H1 (cell line): ENCODE results near the gene NUB1. TPM values are rescaled to one million over a fixed set of nuclear protein-coding genes. Genes with fewer than 3 reads are reported as not detected.

Experiments used
- CTCF ChIA-PET: fragments of 300-600 bp; sonication (Branson Sonifier 250); formaldehyde crosslinking; loops from one replicate; lab custom pipeline; 2021; ENCODE audit not compliant: partially characterized antibody; lab: Charles Lee
- POLR2A ChIA-PET: fragments of 300-600 bp; sonication (Branson Sonifier 250); formaldehyde crosslinking; loops from one replicate; lab custom pipeline; 2021; ENCODE audit warnings: inconsistent platforms; ENCODE audit not compliant: partially characterized antibody; lab: Charles Lee
- DNase-seq, 2 experiments: peaks; one replicate each; pipeline versions ENCODE4 v3.0.0 to v3.0.0-alpha.2; 2010 to 2022; ENCODE audit warnings: low spot score in 2 of 2, low read depth in 1 of 2, mixed read lengths in 1 of 2
- FAIRE-seq: peaks from 2 replicates; lab custom pipeline; 2011; peaks lifted over from hg19 to GRCh38; lab: Jason Lieb, UNC
- H2AFZ ChIP-seq: 2 replicates; pipeline ENCODE4 v1.8.1; 2012; ENCODE audit warnings: low read length, inconsistent platforms
- H2AK5ac ChIP-seq: 2 replicates; pipeline ENCODE4 v1.6.1; 2013; ENCODE audit warnings: low read depth, low read length
- H2BK120ac ChIP-seq: replicated peaks from 2 replicates; pipeline ENCODE3; 2013; ENCODE audit warnings: low read depth, low read length, inconsistent platforms
- H2BK12ac ChIP-seq: 2 replicates; pipeline ENCODE4 v1.6.1; 2013; ENCODE audit warnings: low read depth, low read length
- H2BK15ac ChIP-seq: 2 replicates; pipeline ENCODE4 v1.6.1; 2013; ENCODE audit warnings: low read length
- H2BK20ac ChIP-seq: 2 replicates; pipeline ENCODE4 v1.6.1; 2013; ENCODE audit warnings: low read length
- H2BK5ac ChIP-seq: 2 replicates; pipeline ENCODE4 v1.6.1; 2013; ENCODE audit warnings: low read depth, low read length
- H3K14ac ChIP-seq: 2 replicates; pipeline ENCODE4 v1.6.1; 2013; ENCODE audit warnings: inconsistent platforms; ENCODE audit not compliant: insufficient read length
- H3K18ac ChIP-seq: 2 replicates; pipeline ENCODE4 v1.6.1; 2013; ENCODE audit warnings: low read length; ENCODE audit errors: extremely low read depth
- H3K23ac ChIP-seq: 2 replicates; pipeline ENCODE4 v1.6.1; 2013; ENCODE audit warnings: inconsistent platforms; ENCODE audit not compliant: insufficient read length
- H3K23me2 ChIP-seq: 2 replicates; pipeline ENCODE4 v1.6.1; 2013; ENCODE audit warnings: low read depth, low read length
- H3K27ac ChIP-seq: 2 replicates; pipeline ENCODE4 v1.6.1; 2011; ENCODE audit warnings: low read depth, low read length, inconsistent platforms
- H3K27me3 ChIP-seq, 4 experiments: replicated peaks in 1 of 4; 1 replicate in 1 of 4; 2 replicates in 3 of 4; pipeline versions ENCODE4 v1.6.1 to v1.8.1; 2011 to 2013; ENCODE audit warnings: low read length in 3 of 4, mild to moderate bottlenecking in 3 of 4, inconsistent platforms in 2 of 4, mixed read lengths in 2 of 4, moderate library complexity in 1 of 4; ENCODE audit not compliant: control insufficient read depth in 3 of 4, insufficient read depth in 3 of 4; ENCODE audit errors: extremely low read depth in 1 of 4
- H3K36me3 ChIP-seq, 4 experiments: 2 replicates each; pipeline versions ENCODE4 v1.6.1 to v1.8.1; 2011 to 2013; ENCODE audit warnings: mild to moderate bottlenecking in 4 of 4, low read length in 3 of 4, moderate library complexity in 2 of 4, control low read depth in 1 of 4, inconsistent platforms in 1 of 4; ENCODE audit not compliant: insufficient read depth in 4 of 4, control insufficient read depth in 2 of 4
- H3K4ac ChIP-seq: replicated peaks from 2 replicates; pipeline ENCODE3; 2013; ENCODE audit warnings: low read length, low read depth, mixed read lengths, inconsistent platforms; ENCODE audit not compliant: insufficient read length
- H3K4me1 ChIP-seq, 4 experiments: replicated peaks in 1 of 4; 1 replicate in 1 of 4; 2 replicates in 3 of 4; pipeline versions ENCODE4 v1.6.1 to v1.8.1; 2011 to 2013; ENCODE audit warnings: low read length in 3 of 4, inconsistent platforms in 2 of 4, mixed read lengths in 1 of 4; ENCODE audit not compliant: insufficient read depth in 4 of 4, control insufficient read depth in 3 of 4
- H3K4me2 ChIP-seq, 2 experiments: 2 replicates each; pipeline versions ENCODE4 v1.6.1 to v1.8.1; 2011 to 2013; ENCODE audit warnings: low read depth in 2 of 2, low read length in 2 of 2, control low read depth in 1 of 2, inconsistent platforms in 1 of 2, mild to moderate bottlenecking in 1 of 2; ENCODE audit not compliant: insufficient read depth in 1 of 2
- H3K4me3 ChIP-seq, 4 experiments: fragments of 200-600, 300-600 bp in 1 of 4; sonication (generic), shearing (Covaris generic), sonication (Bioruptor Twin) in 1 of 4; 2 replicates each; pipeline versions ENCODE4 v1.5.1 to v1.8.1; 2011 to 2016; ENCODE audit warnings: low read length in 4 of 4, low read depth in 3 of 4, control low read depth in 2 of 4, inconsistent platforms in 2 of 4, mild to moderate bottlenecking in 2 of 4, mixed read lengths in 1 of 4, moderate library complexity in 1 of 4; ENCODE audit not compliant: insufficient read depth in 2 of 4; ENCODE audit errors: extremely low read depth in 1 of 4
- H3K56ac ChIP-seq: replicated peaks from 2 replicates; pipeline ENCODE3; 2013; ENCODE audit warnings: low read depth, mild to moderate bottlenecking, mixed read lengths, low read length, inconsistent platforms; ENCODE audit not compliant: insufficient read length
- H3K79me1 ChIP-seq: 2 replicates; pipeline ENCODE4 v1.6.1; 2013; ENCODE audit warnings: low read depth, low read length, control low read depth
- H3K79me2 ChIP-seq, 2 experiments: 2 replicates each; pipeline versions ENCODE4 v1.6.1 to v1.8.1; 2012 to 2013; ENCODE audit warnings: low read length in 2 of 2, mild to moderate bottlenecking in 2 of 2, inconsistent platforms in 1 of 2; ENCODE audit not compliant: insufficient read depth in 2 of 2, control insufficient read depth in 1 of 2
- H3K9ac ChIP-seq, 4 experiments: replicated peaks in 1 of 4; 1 replicate in 1 of 4; 2 replicates in 3 of 4; pipeline versions ENCODE4 v1.6.1 to v1.8.1; 2011 to 2013; ENCODE audit warnings: low read depth in 3 of 4, low read length in 3 of 4, control low read depth in 2 of 4, mild to moderate bottlenecking in 2 of 4, moderate library complexity in 2 of 4, inconsistent platforms in 1 of 4; ENCODE audit errors: extremely low read depth in 1 of 4
- H3K9me3 ChIP-seq, 2 experiments: 2 replicates each; pipeline versions ENCODE4 v1.6.1 to v1.8.1; 2012 to 2013; ENCODE audit warnings: mild to moderate bottlenecking in 2 of 2, moderate library complexity in 2 of 2, control low read depth in 1 of 2, inconsistent platforms in 1 of 2, low read depth in 1 of 2, low read length in 1 of 2, mixed read lengths in 1 of 2; ENCODE audit not compliant: insufficient read depth in 2 of 2
- H4K20me1 ChIP-seq, 2 experiments: replicated peaks in 1 of 2; 2 replicates each; pipeline versions ENCODE3 to v1.8.1; 2011 to 2013; ENCODE audit warnings: inconsistent platforms in 2 of 2, low read length in 2 of 2, mild to moderate bottlenecking in 1 of 2; ENCODE audit not compliant: insufficient read depth in 2 of 2, control insufficient read depth in 1 of 2
- H4K5ac ChIP-seq: 2 replicates; pipeline ENCODE4 v1.6.1; 2013; ENCODE audit warnings: low read length, low read depth, mixed read lengths, inconsistent platforms; ENCODE audit not compliant: insufficient read length
- H4K8ac ChIP-seq: 2 replicates; pipeline ENCODE4 v1.8.0; 2013; ENCODE audit warnings: mild to moderate bottlenecking, moderate library complexity, low read length, inconsistent platforms; ENCODE audit not compliant: insufficient read depth; ENCODE audit errors: extremely low read depth
- H4K91ac ChIP-seq: replicated peaks from 2 replicates; pipeline ENCODE3; 2013; ENCODE audit warnings: low read length, mixed read lengths, inconsistent platforms; ENCODE audit not compliant: insufficient read length
- GTF2F1 ChIP-seq: IDR thresholded peaks from 2 replicates; pipeline ENCODE4 v1.6.1; 2012; ENCODE audit warnings: low read depth, low read length, improper control_type of control experiment, borderline replicate concordance
- HDAC2 ChIP-seq, 2 experiments: fragments of 300-600 bp in 1 of 2; sonication (generic) in 1 of 2; IDR thresholded peaks; 2 replicates each; pipeline ENCODE4 v1.6.1; 2011 to 2012; ENCODE audit warnings: low read depth in 2 of 2, low read length in 2 of 2, mild to moderate bottlenecking in 2 of 2, moderate library complexity in 2 of 2, borderline replicate concordance in 1 of 2, inconsistent platforms in 1 of 2
- JUN ChIP-seq: IDR thresholded peaks from 2 replicates; pipeline ENCODE4 v1.6.1; 2011; ENCODE audit warnings: low read depth, mild to moderate bottlenecking, improper control_type of control experiment, low read length
- POLR2AphosphoS5 ChIP-seq: IDR thresholded peaks from 2 replicates; pipeline ENCODE4 v1.6.1; 2011; ENCODE audit warnings: low read depth, low read length
- RBBP5 ChIP-seq: IDR thresholded peaks from 2 replicates; pipeline ENCODE4 v1.7.1; 2012; ENCODE audit warnings: low read depth, mild to moderate bottlenecking, inconsistent platforms, low read length, moderate library complexity, borderline replicate concordance
- SIRT6 ChIP-seq: IDR thresholded peaks from one replicate; pipeline ENCODE4 v1.7.1; 2012; ENCODE audit warnings: low read length, inconsistent platforms
- SIX5 ChIP-seq: IDR thresholded peaks from 2 replicates; pipeline ENCODE4 v1.6.1; 2011; ENCODE audit warnings: mild to moderate bottlenecking, low read depth, low read length
- SP2 ChIP-seq: IDR thresholded peaks from 2 replicates; pipeline ENCODE4 v1.6.1; 2012; ENCODE audit warnings: mild to moderate bottlenecking, low read length, inconsistent platforms
- TAF1 ChIP-seq: IDR thresholded peaks from 2 replicates; pipeline ENCODE4 v1.6.1; 2011; ENCODE audit warnings: mild to moderate bottlenecking, low read depth, low read length
- TBP ChIP-seq: IDR thresholded peaks from 2 replicates; pipeline ENCODE4 v1.6.1; 2011; ENCODE audit warnings: low read depth, low read length, improper control_type of control experiment
- TEAD4 ChIP-seq: IDR thresholded peaks from 2 replicates; pipeline ENCODE4 v1.6.1; 2012; ENCODE audit warnings: low read depth, low read length, inconsistent platforms, mixed read lengths
- WGBS, 2 experiments: shearing (Covaris generic) in 1 of 2; methylation state at CpG; one replicate each; pipeline versions ENCODE4 v1.1.6 to v1.1.7; 2013 to 2015; ENCODE audit warnings: low lambda C conversion rate in 2 of 2, mixed read lengths in 2 of 2, inconsistent platforms in 1 of 2, low coverage in 1 of 2, missing lambda C conversion rate in 1 of 2; ENCODE audit not compliant: insufficient replicate concordance in 2 of 2, insufficient coverage in 1 of 2, insufficient read length in 1 of 2; ENCODE audit errors: extremely low coverage in 1 of 2, missing lambda C conversion rate in 1 of 2; 5-methylcytosine and 5-hydroxymethylcytosine counted together
- polyA plus RNA-seq, 7 experiments: library from polyadenylated mRNA; depleted of rRNA in 3 of 7; stranded (reverse) in 5 of 7; unstranded in 2 of 7; fragments of >200 nt in 5 of 7; fragments of 200-250 nt in 2 of 7; gene quantifications; 1 replicate in 5 of 7; 2 replicates in 1 of 7; 4 replicates in 1 of 7; pipeline versions ENCODE4 v1.2.1 to v1.2.3, GENCODE V29; 2011 to 2013; ENCODE audit warnings: missing spikeins in 2 of 7, mixed read lengths in 2 of 7
- total RNA-seq: library from RNA; stranded (reverse); fragmentation: NEBNext Ultra II Directional; extraction: Animal tissue kit (Norgen Biotek cat#: 25700); gene quantifications from 2 replicates; pipeline ENCODE4 v1.2.1, GENCODE V29; 2021
- TF ChIP-seq, protein P1 (sequence below): IDR thresholded peaks from 2 replicates; pipeline ENCODE4 v1.6.1; 2012; ENCODE audit warnings: low read length, inconsistent platforms

NUB1 gene
- total and polyA plus RNA-seq, 2 of the 8 experiments (the other 6 are each of a cell fraction or from before 2014, with no cell fraction given) = 22.1 to 43.5 TPM

DNA sequence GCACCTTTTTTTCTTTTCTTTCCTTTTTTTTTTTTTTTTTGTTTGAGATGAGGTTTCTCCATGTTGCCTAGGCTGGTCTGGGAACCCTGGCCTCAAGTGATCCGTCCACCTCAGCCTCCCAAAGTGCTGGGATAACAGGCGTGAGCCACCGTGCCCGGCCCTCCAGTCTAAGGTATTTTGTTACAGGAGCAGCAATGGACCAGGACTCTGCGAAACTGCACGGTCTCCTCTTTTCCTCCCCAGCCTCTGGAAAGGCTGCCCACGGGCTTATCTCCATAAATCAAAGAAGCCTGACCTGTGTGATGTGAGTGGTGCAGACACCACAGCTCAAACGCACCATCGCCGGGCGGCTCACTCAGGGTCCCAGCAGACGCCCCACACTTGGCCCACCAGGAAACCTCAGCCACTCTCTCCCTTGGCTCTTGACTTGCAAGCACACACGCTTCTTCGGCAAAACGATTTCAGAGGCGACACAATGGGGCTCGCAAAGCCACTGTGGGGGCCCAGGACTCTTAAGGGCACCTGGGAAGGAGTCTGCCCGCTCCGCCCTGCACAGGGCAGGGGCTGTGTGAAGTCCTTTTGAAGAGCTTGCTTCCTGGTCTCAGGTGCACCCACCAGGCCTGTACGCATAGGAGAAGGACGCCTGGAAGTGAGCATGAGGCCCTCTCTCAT, 47.6 kb downstream of the NUB1 start:
- peaks cover 0 to 4% (median 1%) of the 10 kb centered on the region in 4 experiments; a peak in 1 of 7 replicates for H3K27me3 ChIP-seq
- no peak overlapping the region for H3K23ac ChIP-seq
- TF ChIP-seq, protein P1, sequence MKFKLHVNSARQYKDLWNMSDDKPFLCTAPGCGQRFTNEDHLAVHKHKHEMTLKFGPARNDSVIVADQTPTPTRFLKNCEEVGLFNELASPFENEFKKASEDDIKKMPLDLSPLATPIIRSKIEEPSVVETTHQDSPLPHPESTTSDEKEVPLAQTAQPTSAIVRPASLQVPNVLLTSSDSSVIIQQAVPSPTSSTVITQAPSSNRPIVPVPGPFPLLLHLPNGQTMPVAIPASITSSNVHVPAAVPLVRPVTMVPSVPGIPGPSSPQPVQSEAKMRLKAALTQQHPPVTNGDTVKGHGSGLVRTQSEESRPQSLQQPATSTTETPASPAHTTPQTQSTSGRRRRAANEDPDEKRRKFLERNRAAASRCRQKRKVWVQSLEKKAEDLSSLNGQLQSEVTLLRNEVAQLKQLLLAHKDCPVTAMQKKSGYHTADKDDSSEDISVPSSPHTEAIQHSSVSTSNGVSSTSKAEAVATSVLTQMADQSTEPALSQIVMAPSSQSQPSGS = no peak
- no peak for TF ChIP-seq SIX5
- no peak for TF ChIP-seq SP2
- TF ChIP-seq GTF2F1 = no peak
- TF ChIP-seq RBBP5 = no peak
- TF ChIP-seq JUN = no peak
- TF ChIP-seq SIRT6 = no peak
- no peak for TF ChIP-seq POLR2AphosphoS5
- TF ChIP-seq HDAC2 (IDR thresholded peaks at IDR 0.05; ENCODE audit: borderline replicate concordance in 1 of 2, low read depth in 2 of 2, low read length in 2 of 2) = no peak
- no peak for TF ChIP-seq TAF1
- TF ChIP-seq TEAD4 = no peak
- TF ChIP-seq TBP = no peak

More for the DNA sequence above, 47.6 kb downstream of the NUB1 start:
- Histone ChIP-seq H4K5ac (no peak overlapping the region), H2BK120ac (no peak overlapping the region), H3K9me3 (no peaks in the 10 kb centered on the region), H2BK12ac (no peak overlapping the region), H2BK15ac (no peak overlapping the region), H3K56ac (no peak overlapping the region), H3K79me1 (no peaks in the 10 kb centered on the region), H4K91ac (no peak overlapping the region), H3K9ac (no peak overlapping the region), H3K79me2 (no peaks in the 10 kb centered on the region), H3K36me3 (no peaks in the 10 kb centered on the region), H3K14ac (no peak overlapping the region), H3K4ac (no peak overlapping the region), H2AK5ac (no peak overlapping the region), H3K4me2 (no peak overlapping the region), H4K20me1 (no peaks in the 10 kb centered on the region), H3K4me3 (no peak overlapping the region; a peak in 1 of 8 replicates), H2BK20ac (no peak overlapping the region), H3K4me1 (peaks cover 0 to 2% (median 0%) of the 10 kb centered on the region in 4 experiments; a peak in 3 of 7 replicates), H2BK5ac (no peak overlapping the region), H3K23me2 (no peaks in the 10 kb centered on the region), H3K27ac (no peak overlapping the region), H2AFZ (no peak overlapping the region), H4K8ac (no peak overlapping the region), H3K18ac (no peak overlapping the region)
- CTCF ChIA-PET = interaction anchor here (0.6 to 1.6 kb wide), 3 partner anchors 21 to 80 kb away, joined by 3 to 10 read pairs (median 3); no protein-coding TSS in a partner anchor
- POLR2A ChIA-PET = no interaction called here
- WGBS, 2 experiments = 88% methylated on average over 21 of the region's 21 CpGs; no CpG with 5 or more reads in 1 of the 2 experiments
- FAIRE-seq (no peak), DNase-seq (no peak)
